GM12891 (cell line): ENCODE results near the gene FNDC3B.
"Not testable (repeated sequence)": the region's sequence is repeated elsewhere in the genome, so short reads cannot be mapped to it uniquely, and the experiment has no call there.

Experiments used
- DNase-seq: peaks from one replicate; pipeline ENCODE4 v3.0.0; 2011; ENCODE audit warnings: low spot score; ENCODE audit not compliant: insufficient read length
- FAIRE-seq: peaks from 2 replicates; lab custom pipeline; 2011; peaks lifted over from hg19 to GRCh38; lab: Jason Lieb, UNC
- PAX5 ChIP-seq: IDR thresholded peaks from 2 replicates; pipeline ENCODE4 v1.6.1; 2011; ENCODE audit warnings: low read length, moderate library complexity, mild to moderate bottlenecking; ENCODE audit not compliant: insufficient read depth, severe bottlenecking
- POLR2A ChIP-seq: IDR thresholded peaks from 2 replicates; pipeline ENCODE4 v1.6.1; 2011; ENCODE audit warnings: low read depth, low read length, control low read depth
- POLR2AphosphoS5 ChIP-seq: IDR thresholded peaks from 2 replicates; pipeline ENCODE4 v1.6.1; 2011; ENCODE audit warnings: low read depth, low read length, control low read depth
- POU2F2 ChIP-seq: IDR thresholded peaks from 2 replicates; pipeline ENCODE4 v1.6.1; 2011; ENCODE audit warnings: low read depth, mild to moderate bottlenecking, control low read depth, low read length, moderate library complexity
- SPI1 ChIP-seq: IDR thresholded peaks from 2 replicates; pipeline ENCODE4 v1.6.1; 2011; ENCODE audit warnings: low read depth, low read length, control low read depth
- TAF1 ChIP-seq: IDR thresholded peaks from 2 replicates; pipeline ENCODE4 v1.6.1; 2011; ENCODE audit warnings: low read depth, low read length, control low read depth

Gene FNDC3B

DNA sequence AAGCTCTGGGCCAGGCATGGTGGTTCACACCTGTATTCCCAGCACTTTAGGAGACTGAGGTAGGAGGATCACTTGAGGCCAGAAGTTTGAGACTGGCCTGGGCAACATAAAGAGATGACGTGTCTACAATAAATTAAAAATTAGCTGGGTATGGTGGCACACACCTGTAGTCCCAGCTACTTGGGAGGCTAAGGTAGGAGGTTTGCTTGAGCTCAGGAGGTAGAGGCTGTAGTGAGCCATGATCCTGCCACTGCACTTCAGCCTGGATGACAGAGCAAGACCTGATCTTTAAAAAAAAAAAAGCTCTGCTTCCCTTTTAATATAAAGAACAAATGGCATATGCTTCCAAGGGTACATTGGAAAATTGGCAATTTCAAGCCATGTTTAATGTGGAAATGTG lies 46.7 kb downstream of the FNDC3B start:
- FAIRE-seq (no peak), DNase-seq (no peak)
- TF ChIP-seq TAF1 (no peak), PAX5 (no peak), POU2F2 (no peak), SPI1 (no peak), POLR2A (no peak), POLR2AphosphoS5 (no peak)

DNA sequence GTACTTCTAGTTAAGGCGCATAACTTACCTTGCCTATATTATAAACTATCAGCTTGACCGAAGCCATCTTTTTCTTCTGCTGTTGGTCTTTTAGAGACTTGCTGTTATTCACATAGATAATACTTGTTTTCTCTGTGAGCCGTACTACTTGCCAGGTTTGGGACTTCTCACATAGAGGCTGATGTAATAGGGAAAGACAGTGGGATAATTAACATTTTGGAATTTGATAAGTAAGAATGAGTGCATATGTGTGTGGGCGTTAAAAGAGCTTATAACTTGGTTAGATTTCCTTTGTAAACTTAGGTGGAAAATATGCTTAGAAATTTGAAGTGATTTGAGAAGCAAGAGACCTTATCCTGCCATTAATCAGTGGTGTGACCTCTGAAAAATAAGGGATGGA lies 47.8 kb downstream of the FNDC3B start:
- DNase-seq = no peak

DNA sequence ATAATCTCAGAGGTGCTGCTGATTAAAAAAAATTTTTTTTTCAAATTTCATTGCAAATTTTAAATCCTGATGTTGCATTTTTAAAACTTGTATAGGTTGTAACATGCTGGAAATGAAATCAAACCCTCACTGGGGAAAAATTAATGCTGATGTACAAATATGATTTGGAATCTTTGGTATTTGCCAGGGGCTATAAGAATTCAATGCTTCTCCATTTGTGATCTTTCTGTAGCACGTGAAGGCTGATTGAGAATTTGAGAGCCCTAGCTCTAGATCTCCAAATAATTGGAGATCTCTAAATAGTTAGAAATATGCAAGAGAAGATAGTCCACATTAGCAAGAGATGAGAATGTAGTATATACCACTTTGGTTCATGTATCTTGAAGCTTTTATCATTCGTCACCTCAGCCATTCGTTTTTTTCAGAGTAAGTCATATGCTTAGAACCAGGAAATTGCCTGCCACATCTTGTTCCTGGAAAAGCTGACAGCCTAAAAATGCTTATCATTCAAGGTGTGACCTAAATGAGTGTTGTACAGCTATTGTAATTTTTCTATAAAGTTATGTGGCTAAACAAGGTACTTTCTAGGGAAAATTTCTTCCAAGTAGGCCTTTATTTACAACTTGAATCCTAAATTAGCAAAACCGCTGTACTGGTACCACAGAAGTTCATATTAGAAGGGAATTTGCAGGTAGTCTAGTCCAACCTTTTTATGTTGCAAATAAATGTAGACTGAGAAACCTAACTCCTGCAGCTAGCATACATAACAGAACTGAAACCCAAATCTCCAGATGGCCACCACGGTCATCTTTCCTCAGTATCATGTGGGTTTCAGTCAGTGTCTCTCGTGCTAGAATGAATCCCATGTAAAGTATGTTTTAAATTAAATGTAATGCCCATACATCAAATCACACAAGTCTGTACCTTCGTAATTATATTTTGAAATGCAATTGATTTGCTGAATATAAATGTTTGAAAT lies 48.5 kb downstream of the FNDC3B start:
- FAIRE-seq = peak; percentile 69
- TF ChIP-seq PAX5 = no peak
- TF ChIP-seq SPI1 = peak; percentile 76
- no peak for TF ChIP-seq TAF1
- no peak for TF ChIP-seq POLR2AphosphoS5
- DNase-seq = no peak

More for the DNA sequence above, 47.8 kb downstream of the FNDC3B start:
- FAIRE-seq = no peak
- TF ChIP-seq POLR2A (no peak), POU2F2 (no peak), SPI1 (no peak), TAF1 (no peak), PAX5 (no peak), POLR2AphosphoS5 (no peak)

DNA sequence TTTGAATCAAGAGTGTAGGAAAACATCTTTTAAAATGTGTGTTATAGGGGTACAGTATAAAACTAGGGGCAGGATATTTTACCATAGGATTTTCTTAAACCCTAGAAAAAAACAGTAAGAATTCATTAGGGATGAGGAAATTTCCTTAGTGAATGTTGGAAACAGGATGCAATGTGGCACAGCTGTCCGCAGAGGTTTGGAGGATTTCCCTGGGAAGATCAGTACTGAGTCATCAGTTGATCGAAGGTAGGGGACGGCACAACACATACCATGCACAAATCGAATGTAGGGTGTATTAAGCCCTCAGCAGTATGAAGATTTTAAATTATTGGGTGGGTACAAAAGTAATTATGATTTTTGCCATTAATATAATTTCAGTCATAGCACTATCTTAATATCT lies 49.9 kb downstream of the FNDC3B start:
- DNase-seq = no peak
- TF ChIP-seq SPI1 (no peak), POLR2AphosphoS5 (no peak)
- FAIRE-seq = no peak

DNA sequence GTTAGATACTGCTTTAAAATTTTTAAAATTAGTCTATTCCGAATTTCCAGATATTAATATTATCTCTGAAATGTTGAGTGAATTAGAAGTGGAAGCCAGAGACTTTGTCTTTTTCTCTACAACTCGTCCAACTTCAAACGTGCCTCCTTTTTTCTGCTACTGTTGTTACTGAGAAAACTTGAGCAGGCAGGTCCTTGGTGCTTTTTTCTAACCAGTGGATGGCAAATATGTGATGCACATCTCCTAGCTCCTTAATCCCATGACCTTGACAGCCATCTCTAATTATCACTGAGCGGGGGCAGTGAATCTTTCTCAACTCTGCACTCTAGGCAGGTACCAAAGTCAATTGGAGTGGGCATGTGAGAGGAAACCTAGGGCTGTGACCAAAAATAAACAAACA lies 50.7 kb downstream of the FNDC3B start:
- DNase-seq = no peak
- no peak for FAIRE-seq
- TF ChIP-seq POLR2A (no peak), PAX5 (no peak), POU2F2 (no peak), POLR2AphosphoS5 (no peak), SPI1 (no peak), TAF1 (no peak)

DNA sequence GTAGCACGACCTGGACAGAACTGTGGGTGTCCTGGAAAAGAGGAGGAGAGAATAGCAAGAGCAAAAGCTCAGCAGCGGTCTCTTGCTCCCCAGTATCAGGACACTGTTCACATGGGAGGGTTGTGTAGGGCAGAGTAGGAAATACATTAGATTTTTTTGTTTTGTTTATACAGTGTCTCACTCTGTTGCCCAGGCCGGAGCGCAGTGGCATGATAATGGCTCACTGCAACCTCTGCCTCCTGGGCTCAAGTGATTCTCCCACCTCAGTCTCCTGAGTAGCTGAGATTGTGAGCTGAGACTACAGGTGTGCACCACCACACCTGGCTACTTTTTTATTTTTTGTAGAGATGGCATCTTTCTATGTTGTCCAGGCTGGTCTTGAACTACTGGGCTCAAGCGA lies 53.3 kb downstream of the FNDC3B start:
- DNase-seq (no peak), FAIRE-seq (no peak)
- TF ChIP-seq POU2F2 (no peak), SPI1 (no peak), TAF1 (no peak), PAX5 (no peak), POLR2A (no peak), POLR2AphosphoS5 (no peak)

DNA sequence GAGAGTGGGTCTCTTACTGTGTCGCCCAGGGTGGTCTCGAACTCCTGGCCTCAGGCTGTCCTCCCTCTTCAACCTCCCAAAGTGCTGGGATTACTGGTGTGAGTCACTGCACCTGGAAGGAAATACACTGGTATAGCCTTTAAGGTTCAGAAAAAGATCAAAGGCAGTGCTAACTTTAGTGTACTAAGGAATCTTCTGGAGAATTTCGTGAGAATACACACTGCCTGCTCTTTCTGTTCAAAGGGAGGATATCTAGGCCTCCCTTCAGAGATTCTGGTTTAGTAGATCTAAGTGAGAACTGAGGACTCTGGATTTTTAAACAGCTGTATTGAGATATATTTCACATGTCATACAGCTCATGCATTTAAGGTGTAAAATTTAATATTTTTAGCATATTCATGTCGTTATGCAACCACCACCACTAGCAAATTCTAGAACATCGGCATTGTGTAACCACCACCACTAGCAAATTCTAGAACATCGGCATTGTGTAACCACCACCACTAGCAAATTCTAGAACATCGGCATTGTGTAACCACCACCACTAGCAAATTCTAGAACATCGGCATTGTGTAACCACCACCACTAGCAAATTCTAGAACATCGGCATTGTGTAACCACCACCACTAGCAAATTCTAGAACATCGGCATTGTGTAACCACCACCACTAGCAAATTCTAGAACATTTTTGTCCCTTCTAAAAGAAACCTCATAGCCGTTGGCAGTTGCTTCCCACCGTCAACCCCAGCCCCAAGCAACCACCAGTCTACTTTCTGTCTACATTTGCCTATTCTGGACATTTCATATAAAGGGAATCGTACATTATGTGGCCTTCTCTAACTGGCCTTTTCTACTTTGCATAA lies 54.4 kb downstream of the FNDC3B start:
- not testable (repeated sequence) for DNase-seq, FAIRE-seq

DNA sequence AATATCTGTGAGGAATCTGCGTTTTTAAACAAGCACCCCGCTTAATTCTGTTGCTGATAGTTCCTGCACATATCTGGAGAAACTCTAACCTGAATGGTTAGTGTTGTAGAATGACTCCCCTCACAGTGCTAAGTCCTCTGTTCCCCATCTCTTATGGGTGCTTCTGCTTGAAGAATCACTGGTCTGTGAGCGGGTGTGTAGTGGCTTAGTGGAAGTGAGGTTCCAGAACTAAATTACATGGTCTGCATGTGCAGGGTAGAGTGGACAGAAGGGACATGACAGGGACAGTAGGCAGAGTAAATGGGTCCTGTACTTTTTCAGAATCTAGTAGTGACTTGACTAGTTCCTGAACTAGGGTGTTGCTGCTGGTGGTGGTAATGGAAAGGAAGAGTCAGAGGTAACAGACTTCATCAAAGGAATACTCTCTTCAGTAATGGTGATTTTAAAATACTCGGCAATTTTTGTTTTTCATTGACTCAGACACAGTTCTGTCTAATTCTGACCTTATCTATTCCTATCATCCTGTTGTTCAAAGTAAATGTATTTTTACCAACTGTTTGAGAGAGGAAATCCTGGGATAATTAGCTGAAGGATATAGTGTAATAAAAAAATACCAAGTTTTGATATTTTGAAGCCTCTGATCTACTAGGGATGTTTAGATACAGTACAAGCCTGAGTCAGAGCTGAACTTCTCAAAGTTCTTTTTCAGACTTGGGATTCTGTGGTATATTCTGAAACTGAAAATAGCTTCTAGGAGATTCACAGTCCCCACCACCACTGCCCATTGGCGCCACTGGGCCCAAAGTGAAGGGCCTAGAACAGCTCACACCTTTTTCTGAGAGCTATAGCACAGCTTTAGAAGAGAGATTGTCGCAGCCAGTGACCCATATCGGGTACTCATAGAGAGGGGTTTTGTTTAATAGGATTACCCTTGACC lies 55.5 kb downstream of the FNDC3B start:
- FAIRE-seq = no peak
- no peak for DNase-seq
- TF ChIP-seq POLR2AphosphoS5 = no peak
- no peak for TF ChIP-seq POU2F2
- TF ChIP-seq TAF1 = no peak
- no peak for TF ChIP-seq PAX5
- no peak for TF ChIP-seq POLR2A
- no peak for TF ChIP-seq SPI1

DNA sequence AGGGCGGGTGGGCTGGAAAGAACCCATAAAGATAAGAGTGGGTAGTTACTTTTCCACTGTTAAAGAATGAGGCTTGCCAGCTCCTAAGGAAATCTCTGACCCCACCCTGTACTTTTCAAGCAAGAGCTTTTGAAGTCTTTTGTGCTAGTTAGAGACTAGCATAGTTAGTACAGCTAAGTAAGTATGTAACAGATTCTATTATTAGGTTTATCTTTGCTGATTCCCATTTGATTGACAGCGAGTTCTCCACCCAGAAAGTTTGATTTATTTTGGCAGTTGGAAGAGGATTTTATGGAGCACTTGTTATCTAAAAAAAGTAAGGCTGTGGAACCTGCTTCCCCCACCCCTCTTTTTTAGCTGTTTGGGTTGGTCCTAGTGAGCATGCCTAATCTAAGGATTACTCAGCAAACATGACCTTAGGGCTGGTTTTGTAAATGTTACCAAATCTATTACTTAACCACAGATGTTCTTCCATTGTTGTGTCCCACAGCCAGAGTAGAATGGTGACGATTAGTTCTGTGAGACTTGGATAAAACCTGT lies 57.6 kb downstream of the FNDC3B start:
- no peak for TF ChIP-seq POLR2AphosphoS5
- no peak for TF ChIP-seq POU2F2
- no peak for TF ChIP-seq SPI1
- DNase-seq = no peak
- FAIRE-seq = no peak
